Mononuclear cell (primary cell): ENCODE data around the gene SLC25A6. TPM values are rescaled to one million over a fixed set of nuclear protein-coding genes. Genes with fewer than 3 reads are reported as not detected.
"Not testable (repeated sequence)": the region's sequence is repeated elsewhere in the genome, so short reads cannot be mapped to it uniquely, and the experiment has no call there.

Experiments
- H3K27me3 ChIP-seq: 2 replicates; pipeline ENCODE4 v1.6.0; 2011; ENCODE audit warnings: low read length, control low read depth; ENCODE audit not compliant: insufficient read depth
- H3K4me1 ChIP-seq: 2 replicates; pipeline ENCODE4 v1.5.1; 2011; ENCODE audit warnings: mild to moderate bottlenecking, low read length, control low read depth; ENCODE audit not compliant: insufficient read depth
- H3K4me3 ChIP-seq: 2 replicates; pipeline ENCODE4 v1.5.1; 2011; ENCODE audit warnings: mild to moderate bottlenecking, low read length, moderate library complexity
- H3K9me3 ChIP-seq: 2 replicates; pipeline ENCODE4 v1.5.1; 2011; ENCODE audit warnings: low read depth, mild to moderate bottlenecking, control low read depth, low read length
- total RNA-seq: library from RNA; depleted of rRNA; stranded (reverse); fragments of >200 nt; gene quantifications from one replicate; pipeline ENCODE4 v1.2.3, GENCODE V29; 2012

The SLC25A6 gene
- total RNA-seq, 1 donor = 315 TPM

DNA sequence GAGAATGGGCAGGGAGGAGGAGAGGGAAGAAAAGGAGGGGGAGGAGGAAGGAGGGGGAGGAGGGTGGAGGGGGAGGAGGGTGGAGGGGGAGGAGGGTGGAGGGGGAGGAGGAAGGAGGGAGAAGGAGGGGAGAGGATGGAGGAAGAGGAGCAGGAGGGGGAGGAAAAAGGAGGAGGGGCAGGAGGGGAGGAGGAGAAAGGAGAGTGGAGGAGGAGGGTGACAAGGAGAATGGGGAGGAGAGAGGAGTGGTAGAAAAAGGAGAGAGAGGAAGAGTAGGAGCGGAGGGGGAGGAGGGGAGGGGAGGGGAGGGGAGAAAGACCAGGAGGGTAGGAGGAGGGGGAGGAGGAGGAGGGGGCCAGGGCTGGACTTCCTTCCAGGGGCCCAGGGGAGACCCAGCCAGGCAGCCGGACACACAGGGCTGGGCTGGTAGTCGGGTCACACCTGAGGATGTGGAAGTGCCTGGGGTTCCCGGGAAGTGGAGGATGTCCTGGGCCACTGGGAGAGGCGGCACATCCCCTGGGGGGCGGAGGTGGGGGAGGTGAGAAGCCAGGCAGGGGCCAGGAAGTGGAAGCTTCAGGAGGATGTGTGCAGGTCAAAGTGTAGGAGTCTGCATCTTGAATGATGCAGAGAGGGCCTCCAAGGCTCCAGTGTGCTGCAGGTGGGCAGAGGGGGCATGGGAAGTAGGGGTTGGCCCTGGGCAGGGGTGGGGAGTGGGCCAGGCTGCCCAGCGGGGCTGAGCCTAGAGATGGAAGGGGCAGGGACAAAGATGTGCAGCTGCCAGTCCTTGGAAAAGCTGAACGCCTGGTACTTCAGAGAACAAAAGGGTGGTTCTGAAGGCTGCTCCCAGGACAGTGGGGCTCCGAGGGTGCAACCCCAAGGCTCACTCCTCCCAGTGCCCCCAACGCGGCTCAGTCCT is 36.5 kb downstream of the SLC25A6 start:
- H3K4me1 ChIP-seq = no peaks in the 10 kb centered on the region
- no peak overlapping the region for H3K4me3 ChIP-seq
- H3K27me3 ChIP-seq = no peaks in the 10 kb centered on the region

DNA sequence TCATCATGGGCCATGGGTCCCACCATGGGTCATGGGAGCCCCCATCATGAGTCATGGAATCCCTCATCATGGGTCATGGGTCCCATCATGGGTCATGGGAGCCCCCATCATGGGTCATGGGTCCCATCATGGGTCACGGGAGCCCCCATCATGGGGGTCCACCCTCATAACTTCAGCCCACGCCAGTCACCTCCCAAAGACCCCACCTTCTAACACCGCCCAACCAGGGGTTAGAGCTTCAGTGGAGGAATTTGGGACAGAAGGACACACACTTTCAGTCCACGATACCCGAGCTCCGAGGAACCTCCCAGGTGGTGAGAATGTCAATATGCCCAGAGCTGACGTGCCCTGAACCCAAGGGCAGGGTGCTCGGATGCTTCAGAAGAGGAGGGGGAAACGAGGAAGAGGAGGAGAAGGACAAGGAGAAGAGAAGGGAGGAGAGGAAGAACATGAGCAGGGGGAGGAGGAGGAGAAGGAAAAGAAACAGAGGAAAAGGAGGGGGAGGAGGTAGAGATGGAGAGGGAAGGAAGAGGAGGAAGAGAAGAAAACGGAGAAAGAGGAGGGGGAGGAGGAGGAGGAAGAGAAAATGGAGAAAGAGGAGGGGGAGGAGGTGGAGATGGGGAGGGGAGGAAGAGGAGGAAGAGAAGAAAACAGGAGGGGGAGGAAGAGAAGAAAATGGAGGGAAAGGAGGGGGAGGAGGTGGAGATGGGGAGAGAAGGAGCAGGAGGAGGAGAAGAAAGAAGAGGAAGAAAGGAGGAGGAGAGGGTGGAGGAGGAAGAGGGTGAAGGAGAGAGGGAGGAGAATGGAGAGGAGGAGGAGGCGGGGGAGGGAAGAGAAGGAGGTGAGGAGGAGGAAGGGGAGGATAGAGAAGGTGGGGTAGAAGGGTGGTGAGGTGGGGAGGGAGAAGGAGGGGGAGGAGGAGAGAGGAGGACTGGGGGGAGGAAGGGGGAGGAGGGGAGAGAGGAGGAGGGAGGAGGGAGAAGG is 37.6 kb downstream of the SLC25A6 start:
- no peaks in the 10 kb centered on the region for H3K4me1 ChIP-seq
- H3K27me3 ChIP-seq = no peaks in the 10 kb centered on the region
- H3K4me3 ChIP-seq = no peak overlapping the region
- H3K9me3 ChIP-seq = no peaks in the 10 kb centered on the region

More for the DNA sequence above, 36.5 kb downstream of the SLC25A6 start:
- no peaks in the 10 kb centered on the region for H3K9me3 ChIP-seq

DNA sequence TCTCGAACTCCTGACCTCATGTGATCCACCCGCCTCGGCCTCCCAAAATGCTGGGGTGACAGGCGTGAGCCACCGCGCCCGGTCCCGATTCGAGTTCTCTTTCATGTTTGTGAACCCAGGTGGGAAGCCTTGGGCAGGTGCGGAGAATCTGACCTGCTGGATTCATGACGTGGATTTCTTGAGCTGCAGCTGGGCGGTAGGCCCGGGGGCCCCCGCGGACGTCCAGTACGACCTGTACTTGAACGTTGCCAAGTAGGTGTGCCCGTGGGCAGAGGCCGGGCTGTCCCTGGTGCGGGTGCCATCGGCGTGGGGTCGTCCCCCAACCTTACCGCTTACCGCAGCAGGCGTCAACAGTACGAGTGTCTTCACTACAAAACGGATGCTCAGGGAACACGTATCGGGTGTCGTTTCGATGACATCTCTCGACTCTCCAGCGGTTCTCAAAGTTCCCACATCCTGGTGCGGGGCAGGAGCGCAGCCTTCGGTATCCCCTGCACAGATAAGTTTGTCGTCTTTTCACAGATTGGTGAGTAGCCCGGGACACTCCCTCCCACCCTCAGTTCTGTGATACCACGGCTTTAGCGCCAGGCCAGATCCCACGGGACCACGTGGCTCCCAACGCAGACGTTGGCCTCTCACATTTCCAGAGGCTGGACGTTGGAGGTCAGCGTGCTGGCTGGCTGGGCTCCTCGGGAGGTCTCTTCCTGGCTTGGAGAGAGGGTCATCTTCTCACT is 39.8 kb downstream of the SLC25A6 start:
- Histone ChIP-seq H3K4me3 (no peak overlapping the region), H3K9me3 (no peaks in the 10 kb centered on the region), H3K27me3 (no peaks in the 10 kb centered on the region), H3K4me1 (no peaks in the 10 kb centered on the region)

DNA sequence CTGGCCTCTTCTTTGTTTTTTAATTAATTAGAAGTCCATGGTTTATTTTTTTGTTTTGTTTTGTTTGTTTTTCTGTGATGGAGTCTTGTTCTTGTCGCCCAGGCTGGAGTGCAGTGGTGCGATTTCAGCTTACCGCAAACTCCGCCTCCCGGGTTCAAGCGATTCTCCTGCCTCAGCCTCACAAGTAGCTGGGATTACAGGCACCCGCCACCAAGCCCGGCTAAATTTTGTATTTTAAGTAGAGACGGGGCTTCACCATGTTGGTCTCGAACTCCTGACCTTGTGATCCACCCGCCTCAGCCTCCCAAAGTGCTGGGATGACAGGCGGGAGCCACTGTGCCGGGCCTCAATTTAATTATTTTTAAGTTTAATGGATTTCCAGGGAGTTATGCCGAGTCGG is 42.3 kb downstream of the SLC25A6 start:
- not testable (repeated sequence) for H3K9me3 ChIP-seq, H3K4me1 ChIP-seq, H3K4me3 ChIP-seq, H3K27me3 ChIP-seq

DNA sequence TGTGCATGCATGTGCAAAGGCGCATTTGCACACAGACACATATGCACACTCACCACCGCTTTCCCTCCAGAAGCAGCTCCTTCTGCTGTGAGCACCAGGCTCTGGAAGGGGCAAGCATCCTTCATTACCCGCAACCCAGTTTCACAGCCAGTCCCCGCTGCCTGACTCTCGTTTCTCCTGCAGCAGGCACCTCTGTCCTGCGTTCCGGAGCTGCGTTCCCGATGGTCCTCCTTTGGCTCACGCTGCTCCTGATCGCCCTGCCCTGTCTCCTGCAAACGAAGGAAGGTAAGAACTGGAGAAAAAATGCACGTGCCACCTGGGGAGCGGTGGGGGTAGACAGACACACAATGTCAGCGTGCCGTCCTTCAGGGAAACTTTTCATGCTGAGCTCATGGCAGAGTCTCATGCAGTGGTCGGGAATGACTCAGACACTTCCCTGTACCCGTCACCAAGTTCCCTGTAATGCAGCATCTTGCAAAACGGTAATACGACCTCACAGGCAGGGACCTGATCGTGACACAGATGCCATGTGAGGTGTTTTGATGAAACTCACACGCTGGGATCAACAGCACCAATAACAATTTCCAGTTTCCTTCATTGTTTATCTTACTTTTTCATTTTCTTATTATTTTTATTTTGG is 50.2 kb downstream of the SLC25A6 start:
- Histone ChIP-seq H3K9me3 (no peaks in the 10 kb centered on the region), H3K4me3 (no peak overlapping the region), H3K27me3 (no peaks in the 10 kb centered on the region), H3K4me1 (peaks cover 27% of the 10 kb centered on the region)

DNA sequence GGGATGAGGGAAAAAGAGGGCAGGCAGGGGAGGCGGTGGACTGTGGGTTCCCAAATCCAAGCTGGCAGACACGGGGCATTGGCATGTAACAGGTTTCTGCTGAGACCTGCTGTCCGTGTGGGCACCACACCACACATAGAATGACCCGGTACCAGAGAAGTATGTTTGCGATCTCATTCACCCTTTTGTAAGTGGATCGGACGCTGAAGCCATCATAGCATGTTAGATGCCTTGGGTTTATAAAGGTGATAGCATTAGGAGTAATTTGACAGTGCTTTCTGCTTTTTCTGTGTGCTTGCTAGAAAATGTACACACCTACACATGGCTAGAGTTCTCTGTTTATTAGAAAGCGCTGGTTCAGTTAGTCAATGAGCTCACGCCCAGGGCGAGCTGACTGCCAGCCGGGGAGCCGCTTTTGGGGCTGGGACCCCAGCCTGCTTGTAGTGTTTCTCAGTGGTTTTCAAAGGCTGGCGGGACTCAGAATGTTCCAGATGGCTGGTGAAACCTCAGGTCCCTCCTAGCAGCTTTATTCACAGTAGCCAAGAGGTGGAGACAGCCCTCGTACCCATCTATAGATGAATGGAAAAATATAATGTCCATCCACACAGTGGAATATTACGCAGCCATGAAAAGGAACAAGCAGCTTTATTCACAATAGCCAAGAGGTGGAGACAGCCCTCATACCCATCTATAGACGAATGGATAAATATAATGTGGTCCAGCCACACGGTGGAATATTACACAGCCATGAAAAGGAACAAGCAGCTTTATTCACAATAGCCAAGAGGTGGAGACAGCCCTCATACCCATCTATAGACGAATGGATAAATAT is 54.7 kb downstream of the SLC25A6 start:
- Histone ChIP-seq H3K9me3 (no peaks in the 10 kb centered on the region), H3K27me3 (no peaks in the 10 kb centered on the region), H3K4me3 (peak overlapping the region; percentile 45), H3K4me1 (peaks cover 71% of the 10 kb centered on the region)

DNA sequence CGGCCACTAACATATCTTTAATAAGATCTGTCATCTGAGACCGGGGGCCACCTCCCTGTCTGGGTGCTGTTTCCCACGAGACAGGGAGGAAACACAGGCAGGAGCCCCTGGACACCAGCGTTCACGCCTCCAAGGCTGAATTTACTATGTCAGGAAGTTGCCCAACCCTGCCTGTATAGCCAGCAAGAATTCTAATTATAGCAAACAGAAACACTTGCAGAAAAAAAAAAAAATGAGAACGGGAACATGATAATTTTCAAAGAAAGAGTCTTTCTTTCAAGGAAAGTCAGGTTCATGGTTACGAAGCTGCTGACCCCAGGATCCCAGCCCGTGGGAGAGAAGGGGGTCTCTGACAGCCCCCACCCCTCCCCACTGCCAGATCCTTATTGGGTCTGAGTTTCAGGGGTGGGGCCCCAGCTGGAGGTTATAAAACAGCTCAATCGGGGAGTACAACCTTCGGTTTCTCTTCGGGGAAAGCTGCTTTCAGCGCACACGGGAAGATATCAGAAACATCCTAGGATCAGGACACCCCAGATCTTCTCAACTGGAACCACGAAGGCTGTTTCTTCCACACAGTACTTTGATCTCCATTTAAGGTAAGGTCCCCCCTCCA is 55.5 kb downstream of the SLC25A6 start, which contains the start of gene IL3RA:
IL3RA (plus strand) TSS at position 455 of the 613 bp plus-strand sequence. CDS start 4,981 bp downstream, outside the sequence.
- H3K27me3 ChIP-seq = no peaks in the 10 kb centered on the region
- peaks cover 64% of the 10 kb centered on the region for H3K4me1 ChIP-seq
- peak within 1 kb of the TSS; percentile 45 for H3K4me3 ChIP-seq
- no peaks in the 10 kb centered on the region for H3K9me3 ChIP-seq

Other genes with a start within 250 kb of the SLC25A6 start
- gene CRLF2, start 179.5 kb downstream of the SLC25A6 start, total RNA-seq = 0.42 TPM
- 37.8 TPM for gene CSF2RA, start 123.3 kb downstream of the SLC25A6 start, total RNA-seq
- 13.2 TPM for gene IL3RA, start 55.3 kb downstream of the SLC25A6 start, total RNA-seq
- gene ASMTL, start 60.8 kb upstream of the SLC25A6 start, total RNA-seq = 12.7 TPM
- gene P2RY8, start 145.1 kb upstream of the SLC25A6 start, total RNA-seq = 75.1 TPM
- gene AKAP17A, start 199.5 kb upstream of the SLC25A6 start, total RNA-seq = 73.0 TPM
- 0.73 TPM for gene ASMT, start 222.9 kb upstream of the SLC25A6 start, total RNA-seq